ENCODE measurements around the gene VAMP8. TPM values are rescaled to one million over a fixed set of nuclear protein-coding genes. Genes with fewer than 3 reads are reported as not detected.
A peak's percentile ranks its signal among the peaks of the same experiment; 100 is the strongest.
"Not testable (repeated sequence)": the region's sequence is repeated elsewhere in the genome, so short reads cannot be mapped to it uniquely, and the experiment has no call there.

The VAMP8 gene
- polyA plus RNA-seq, 3 donors: 260 to 761 (median 623) TPM

DNA sequence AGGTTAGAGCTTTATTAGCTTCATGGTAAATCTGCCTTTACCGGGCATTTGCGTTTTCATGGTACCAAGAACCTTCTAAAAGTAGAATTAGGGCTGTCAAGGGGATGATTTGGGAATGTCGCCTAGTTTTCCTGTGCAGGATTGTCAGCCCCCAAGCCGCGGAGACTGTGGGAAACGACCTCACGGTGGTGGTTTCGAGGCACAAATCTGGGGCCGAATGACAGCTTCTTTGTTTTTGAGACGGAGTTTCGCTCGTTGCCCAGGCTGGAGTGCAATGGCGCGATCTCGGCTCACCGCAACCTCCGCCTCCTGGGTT, 38.0 kb downstream of the VAMP8 start:
- peaks cover 7 to 27% of the 10 kb centered on the region in 2 donors for H3K36me3 Mint-ChIP-seq
- H3K4me2 ChIP-seq (replicated peaks; ENCODE audit: extremely low read depth, low read length, poor library complexity, severe bottlenecking): peak overlapping the region; percentile 72
- H3K27me3 ChIP-seq (ENCODE audit: control insufficient read depth in 2 of 2, insufficient read depth in 2 of 2, low read length in 2 of 2): no peaks in the 10 kb centered on the region
- H3K9ac ChIP-seq (ENCODE audit: insufficient read depth, low read length, poor library complexity, severe bottlenecking): peak overlapping the region; percentile 89
- H3K4me1 ChIP-seq (ENCODE audit: control insufficient read depth in 1 of 2, insufficient read depth in 2 of 2, low read length in 2 of 2): peaks cover 32 to 44% of the 10 kb centered on the region in 2 donors
- H3K27ac ChIP-seq (ENCODE audit: low read depth in 1 of 2, low read length in 2 of 2): peak overlapping the region; percentile 60 to 84
- peak overlapping the region in 1 of 3 experiments; percentile 85 for H3K4me3 ChIP-seq (replicated peaks in 1 of 3; ENCODE audit: low read depth in 2 of 3, low read length in 3 of 3)
- H4K20me1 ChIP-seq (ENCODE audit: insufficient read depth, low read length): peaks cover 37% of the 10 kb centered on the region
- no peaks in the 10 kb centered on the region for H3K9me3 ChIP-seq (replicated peaks in 1 of 2; ENCODE audit: control insufficient read depth in 1 of 2, insufficient read depth in 1 of 2, low read length in 2 of 2)
- 88% methylated on average over 12 of the region's 17 CpGs for WGBS (ENCODE audit: insufficient coverage)
- peak overlapping the region in 1 of 2 donors; percentile 91 for H3K4me3 Mint-ChIP-seq
- intact Hi-C loops (cut with micrococcal nuclease): loop anchor here (10.0 kb wide), 2 partner anchors 201 to 489 kb away; partner anchors contain the start of genes POLR1A (in 2 of the 2), PTCD3 (in 2 of the 2), CAPG (in 1 of the 2) and SH2D6 (in 1 of the 2)
- peak overlapping the region in 6 of 7 donors; percentile 86 to 94 (median 92) for H3K27ac Mint-ChIP-seq
- peaks cover 10 to 18% of the 10 kb centered on the region in 2 donors for H3K36me3 ChIP-seq (replicated peaks in 1 of 2; ENCODE audit: control insufficient read depth in 1 of 2, insufficient read depth in 2 of 2, low read length in 2 of 2)
- H3K27me3 Mint-ChIP-seq (ENCODE audit: low read depth in 3 of 3): peaks cover 0 to 1% (median 0%) of the 10 kb centered on the region in 3 donors
- no peak for DNase-seq
- peaks cover 25% of the 10 kb centered on the region for H3K4me1 Mint-ChIP-seq
- peaks cover 0 to 1% (median 0%) of the 10 kb centered on the region in 7 donors for H3K9me3 Mint-ChIP-seq
- TF ChIP-seq, protein P1, sequence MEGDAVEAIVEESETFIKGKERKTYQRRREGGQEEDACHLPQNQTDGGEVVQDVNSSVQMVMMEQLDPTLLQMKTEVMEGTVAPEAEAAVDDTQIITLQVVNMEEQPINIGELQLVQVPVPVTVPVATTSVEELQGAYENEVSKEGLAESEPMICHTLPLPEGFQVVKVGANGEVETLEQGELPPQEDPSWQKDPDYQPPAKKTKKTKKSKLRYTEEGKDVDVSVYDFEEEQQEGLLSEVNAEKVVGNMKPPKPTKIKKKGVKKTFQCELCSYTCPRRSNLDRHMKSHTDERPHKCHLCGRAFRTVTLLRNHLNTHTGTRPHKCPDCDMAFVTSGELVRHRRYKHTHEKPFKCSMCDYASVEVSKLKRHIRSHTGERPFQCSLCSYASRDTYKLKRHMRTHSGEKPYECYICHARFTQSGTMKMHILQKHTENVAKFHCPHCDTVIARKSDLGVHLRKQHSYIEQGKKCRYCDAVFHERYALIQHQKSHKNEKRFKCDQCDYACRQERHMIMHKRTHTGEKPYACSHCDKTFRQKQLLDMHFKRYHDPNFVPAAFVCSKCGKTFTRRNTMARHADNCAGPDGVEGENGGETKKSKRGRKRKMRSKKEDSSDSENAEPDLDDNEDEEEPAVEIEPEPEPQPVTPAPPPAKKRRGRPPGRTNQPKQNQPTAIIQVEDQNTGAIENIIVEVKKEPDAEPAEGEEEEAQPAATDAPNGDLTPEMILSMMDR (IDR thresholded peaks at IDR 0.05): no peak
- peak overlapping the region; percentile 85 for H2AFZ ChIP-seq (ENCODE audit: insufficient read depth, low read depth, low read length, poor library complexity, severe bottlenecking)
- H3K79me2 ChIP-seq (ENCODE audit: insufficient read depth, low read length): peaks cover 57% of the 10 kb centered on the region

DNA sequence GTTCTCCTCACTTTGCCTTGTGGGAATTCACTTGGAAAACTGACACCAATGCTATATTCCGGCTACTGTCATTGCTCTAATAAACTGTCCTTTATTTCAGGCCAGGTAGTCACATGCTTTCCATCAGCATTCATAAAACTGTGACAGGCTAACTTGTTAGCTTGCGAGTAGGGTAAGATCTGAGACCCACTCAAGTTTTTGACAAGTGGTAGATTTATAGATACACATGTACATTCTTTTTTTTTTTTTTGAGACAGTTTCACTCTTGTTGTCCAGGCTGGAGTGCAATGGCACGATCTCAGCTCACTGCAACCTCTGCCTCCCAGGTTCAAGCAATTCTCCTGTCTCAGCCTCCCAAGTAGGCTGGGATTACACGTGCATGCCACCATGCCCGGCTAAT, 40.3 kb downstream of the VAMP8 start:
- intact Hi-C loops (cut with micrococcal nuclease): loop anchor here (10.0 kb wide), 2 partner anchors 203 to 487 kb away; partner anchors contain the start of genes POLR1A (in 2 of the 2), PTCD3 (in 2 of the 2), CAPG (in 1 of the 2) and SH2D6 (in 1 of the 2)
- H3K4me1 ChIP-seq (ENCODE audit: control insufficient read depth in 1 of 2, insufficient read depth in 2 of 2, low read length in 2 of 2): peaks cover 17 to 23% of the 10 kb centered on the region in 2 donors
- Mint-ChIP-seq H3K4me1 (peaks cover 16% of the 10 kb centered on the region), H3K36me3 (peaks cover 22 to 44% of the 10 kb centered on the region in 2 donors)
- peak overlapping the region; percentile 72 for H3K4me2 ChIP-seq (replicated peaks; ENCODE audit: extremely low read depth, low read length, poor library complexity, severe bottlenecking)
- H3K27ac ChIP-seq (ENCODE audit: low read depth in 1 of 2, low read length in 2 of 2); H3K27me3 Mint-ChIP-seq (ENCODE audit: low read depth in 3 of 3); DNase-seq; H3K4me3 ChIP-seq (replicated peaks in 1 of 3; ENCODE audit: low read depth in 2 of 3, low read length in 3 of 3); H3K9ac ChIP-seq (ENCODE audit: insufficient read depth, low read length, poor library complexity, severe bottlenecking); H3K9me3 Mint-ChIP-seq; H2AFZ ChIP-seq (ENCODE audit: insufficient read depth, low read depth, low read length, poor library complexity, severe bottlenecking); H3K27me3 ChIP-seq (ENCODE audit: control insufficient read depth in 2 of 2, insufficient read depth in 2 of 2, low read length in 2 of 2); H3K4me3 Mint-ChIP-seq; H3K9me3 ChIP-seq (replicated peaks in 1 of 2; ENCODE audit: control insufficient read depth in 1 of 2, insufficient read depth in 1 of 2, low read length in 2 of 2); H3K27ac Mint-ChIP-seq: not testable (repeated sequence)
- H4K20me1 ChIP-seq (ENCODE audit: insufficient read depth, low read length): peaks cover 36% of the 10 kb centered on the region
- peaks cover 32 to 41% of the 10 kb centered on the region in 2 donors for H3K36me3 ChIP-seq (replicated peaks in 1 of 2; ENCODE audit: control insufficient read depth in 1 of 2, insufficient read depth in 2 of 2, low read length in 2 of 2)
- H3K79me2 ChIP-seq (ENCODE audit: insufficient read depth, low read length): peaks cover 57% of the 10 kb centered on the region
- 100% methylated on average over 1 of the region's 5 CpGs for WGBS (ENCODE audit: insufficient coverage)

Data from CD14-positive monocyte (primary cell).